Liver (tissue), 9 donors: ENCODE data around the gene AMPH. TPM values are rescaled to one million over a fixed set of nuclear protein-coding genes. Genes with fewer than 3 reads are reported as not detected.

Experiments used
- DNase-seq: peaks from one replicate; pipeline ENCODE4 v3.0.0-alpha.2; 2017; ENCODE audit warnings: low spot score
- H3K27ac ChIP-seq, 2 donors: one replicate each; pipeline ENCODE4 v1.7.0; 2013; ENCODE audit warnings: inconsistent platforms in 2 of 2, low read length in 2 of 2, control low read depth in 1 of 2, low read depth in 1 of 2, mild to moderate bottlenecking in 1 of 2
- H3K27me3 ChIP-seq, 4 donors: one replicate each; pipeline versions ENCODE4 v1.6.1 to v1.7.0; 2013; ENCODE audit warnings: low read length in 3 of 4, inconsistent platforms in 1 of 4, mild to moderate bottlenecking in 1 of 4, moderate library complexity in 1 of 4; ENCODE audit not compliant: control insufficient read depth in 4 of 4, insufficient read depth in 4 of 4
- H3K36me3 ChIP-seq, 4 donors: one replicate each; pipeline versions ENCODE4 v1.6.1 to v1.7.0; 2013; ENCODE audit warnings: low read length in 3 of 4, mild to moderate bottlenecking in 3 of 4, low read depth in 1 of 4, moderate library complexity in 1 of 4; ENCODE audit not compliant: control insufficient read depth in 4 of 4, insufficient read depth in 3 of 4
- H3K4me1 ChIP-seq, 4 donors: one replicate each; pipeline versions ENCODE4 v1.6.1 to v1.7.0; 2013; ENCODE audit warnings: low read length in 3 of 4, mild to moderate bottlenecking in 3 of 4, moderate library complexity in 1 of 4; ENCODE audit not compliant: control insufficient read depth in 4 of 4, insufficient read depth in 4 of 4
- H3K4me3 ChIP-seq, 3 donors: one replicate each; pipeline versions ENCODE4 v1.6.1 to v1.7.0; 2013; ENCODE audit warnings: low read length in 3 of 3, control low read depth in 1 of 3, low read depth in 1 of 3, mild to moderate bottlenecking in 1 of 3
- H3K9ac ChIP-seq, 2 donors: one replicate each; pipeline ENCODE4 v1.7.0; 2013; ENCODE audit warnings: low read length in 2 of 2, mild to moderate bottlenecking in 2 of 2, moderate library complexity in 2 of 2, control low read depth in 1 of 2, low read depth in 1 of 2
- H3K9me3 ChIP-seq, 4 donors: one replicate each; pipeline versions ENCODE4 v1.6.1 to v1.7.0; 2013; ENCODE audit warnings: low read length in 3 of 4; ENCODE audit not compliant: control insufficient read depth in 4 of 4
- CTCF ChIP-seq: fragments of 150-350 bp; IDR thresholded peaks from 2 replicates; pipeline ENCODE4 v1.5.1; 2017; ENCODE audit warnings: improper control_type of control experiment, low read depth, low read length; ENCODE audit not compliant: missing input control
- EGR1 ChIP-seq, 2 donors: IDR thresholded peaks; 2 replicates each; pipeline ENCODE4 v1.6.1; 2016 to 2018; ENCODE audit warnings: antibody characterized with exemption in 2 of 2, low read depth in 2 of 2
- FOXA1 ChIP-seq: IDR thresholded peaks from 2 replicates; pipeline ENCODE4 v1.6.1; 2016; ENCODE audit warnings: antibody characterized with exemption
- FOXA2 ChIP-seq: IDR thresholded peaks from 2 replicates; pipeline ENCODE4 v1.6.1; 2016; ENCODE audit warnings: antibody characterized with exemption
- GABPA ChIP-seq, 2 donors: IDR thresholded peaks in 1 of 2; conservative IDR thresholded peaks in 1 of 2; 2 replicates each; pipeline ENCODE4 v1.6.1; 2016; ENCODE audit warnings: antibody characterized with exemption in 2 of 2, mild to moderate bottlenecking in 1 of 2, moderate library complexity in 1 of 2
- HNF4A ChIP-seq, 2 donors: conservative IDR thresholded peaks; 2 replicates each; pipeline ENCODE4 v1.6.1; 2016; ENCODE audit warnings: antibody characterized with exemption in 2 of 2, mild to moderate bottlenecking in 2 of 2
- HNF4G ChIP-seq: IDR thresholded peaks from 2 replicates; pipeline ENCODE4 v1.6.1; 2016; ENCODE audit warnings: antibody characterized with exemption
- JUND ChIP-seq, 2 donors: IDR thresholded peaks; 2 replicates each; pipeline ENCODE4 v1.6.1; 2016; ENCODE audit warnings: antibody characterized with exemption in 2 of 2
- MAX ChIP-seq: IDR thresholded peaks from 2 replicates; pipeline ENCODE4 v1.6.1; 2016; ENCODE audit warnings: antibody characterized with exemption
- NR2F2 ChIP-seq: IDR thresholded peaks from 2 replicates; pipeline ENCODE4 v1.6.1; 2016; ENCODE audit warnings: antibody characterized with exemption
- RAD21 ChIP-seq, 2 donors: IDR thresholded peaks; 2 replicates each; pipeline ENCODE4 v1.6.1; 2016; ENCODE audit warnings: antibody characterized with exemption in 2 of 2, mild to moderate bottlenecking in 2 of 2
- REST ChIP-seq: IDR thresholded peaks from 2 replicates; pipeline ENCODE4 v1.6.1; 2016; ENCODE audit warnings: antibody characterized with exemption, mild to moderate bottlenecking
- RXRA ChIP-seq, 2 donors: IDR thresholded peaks; 2 replicates each; pipeline ENCODE4 v1.6.1; 2017 to 2018; ENCODE audit warnings: antibody characterized with exemption in 2 of 2, mild to moderate bottlenecking in 1 of 2
- SP1 ChIP-seq: IDR thresholded peaks from 2 replicates; pipeline ENCODE4 v1.6.1; 2018; ENCODE audit warnings: antibody characterized with exemption, mild to moderate bottlenecking
- TAF1 ChIP-seq: conservative IDR thresholded peaks from 2 replicates; pipeline ENCODE4 v1.6.1; 2016; ENCODE audit warnings: antibody characterized with exemption, mild to moderate bottlenecking
- ZBTB33 ChIP-seq: IDR thresholded peaks from 2 replicates; pipeline ENCODE4 v1.6.1; 2016; ENCODE audit warnings: antibody characterized with exemption
- WGBS: extraction: QIAGEN DNeasy Blood & Tissue Kit; methylation state at CpG from one replicate; pipeline ENCODE4 v1.1.7; 2013; 5-methylcytosine and 5-hydroxymethylcytosine counted together
- polyA plus RNA-seq, 2 donors: library from polyadenylated mRNA; stranded (reverse) in 1 of 2; unstranded in 1 of 2; fragments of 200-250 nt in 1 of 2; fragments of >200 nt in 1 of 2; fragmentation: Nextera tagmentation in 1 of 2; extraction: Ambion mirVana in 1 of 2; gene quantifications; one replicate each; pipeline versions ENCODE4 v1.2.1 to v1.2.3, GENCODE V29; 2013 to 2015
- total RNA-seq, 2 donors: library from RNA; depleted of rRNA; stranded (reverse); fragments of >200 nt; gene quantifications; one replicate each; pipeline ENCODE4 v1.2.3, GENCODE V29; 2014
- TF ChIP-seq, protein P1 (sequence below): IDR thresholded peaks from 2 replicates; pipeline ENCODE4 v1.6.1; 2016; ENCODE audit warnings: antibody characterized with exemption
- donor health status: healthy.
- donor health status: healthy.
- donor health status: healthy.
- donor health status: healthy.
- donor health status: healthy.

The AMPH gene
- total and polyA plus RNA-seq, 4 donors, result 0.13 to 0.25 (median 0.20) TPM

GRCh38 chr7:38482521-38482920 lies 148.7 kb downstream of the AMPH start:
- Histone ChIP-seq H3K9me3 (peaks cover 0 to 4% (median under 1%) of the 10 kb centered on the region in 4 donors), H3K9ac (no peak overlapping the region), H3K36me3 (no peaks in the 10 kb centered on the region), H3K27me3 (peaks cover 0 to 3% (median 0%) of the 10 kb centered on the region in 4 donors), H3K4me1 (no peaks in the 10 kb centered on the region), H3K4me3 (no peak overlapping the region), H3K27ac (no peak overlapping the region)
- TF ChIP-seq ZBTB33, result no peak
- no peak for TF ChIP-seq CTCF
- no peak for TF ChIP-seq TAF1
- no peak for TF ChIP-seq SP1
- TF ChIP-seq FOXA1, result no peak
- TF ChIP-seq GABPA (IDR thresholded peaks at IDR 0.05 in 1 of 2, conservative IDR thresholded peaks at IDR 0.05 in 1 of 2), result no peak
- TF ChIP-seq RXRA (IDR thresholded peaks at IDR 0.05), result no peak
- TF ChIP-seq, protein P1, sequence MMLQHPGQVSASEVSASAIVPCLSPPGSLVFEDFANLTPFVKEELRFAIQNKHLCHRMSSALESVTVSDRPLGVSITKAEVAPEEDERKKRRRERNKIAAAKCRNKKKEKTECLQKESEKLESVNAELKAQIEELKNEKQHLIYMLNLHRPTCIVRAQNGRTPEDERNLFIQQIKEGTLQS, result no peak
- no peak for TF ChIP-seq NR2F2
- no peak for TF ChIP-seq EGR1 (IDR thresholded peaks at IDR 0.05; ENCODE audit: low read depth in 2 of 2)
- TF ChIP-seq FOXA2, result no peak
- no peak for TF ChIP-seq REST
- no peak for TF ChIP-seq MAX
- no peak for TF ChIP-seq HNF4G
- no peak for TF ChIP-seq HNF4A (conservative IDR thresholded peaks at IDR 0.05)
- TF ChIP-seq RAD21 (IDR thresholded peaks at IDR 0.05), result no peak
- WGBS, result 66% methylated on average over 1 of the region's 1 CpG
- DNase-seq, result no peak

DNA sequence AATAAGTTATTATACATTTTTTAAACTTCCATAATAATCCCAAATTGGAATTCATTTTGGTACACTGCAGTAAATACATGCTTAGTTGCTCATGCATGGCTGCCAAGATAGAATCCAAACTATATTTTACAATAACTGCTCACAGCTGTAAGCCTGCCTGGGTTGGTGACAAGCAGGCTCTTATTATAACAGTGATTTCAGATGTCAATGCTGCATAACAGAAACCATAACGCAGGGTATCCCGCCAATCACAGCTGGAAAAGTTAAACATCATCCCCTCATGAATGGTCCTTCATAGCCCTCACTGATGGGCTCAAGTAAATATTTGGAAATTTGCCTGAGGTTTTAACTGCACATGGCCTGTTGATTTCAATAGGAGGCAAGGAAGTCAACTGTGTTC lies 149.8 kb downstream of the AMPH start:
- Histone ChIP-seq H3K9ac (no peak overlapping the region), H3K27me3 (peaks cover 0 to 3% (median 0%) of the 10 kb centered on the region in 4 donors), H3K4me3 (no peak overlapping the region), H3K9me3 (peaks cover 0 to 4% (median under 1%) of the 10 kb centered on the region in 4 donors), H3K4me1 (no peaks in the 10 kb centered on the region), H3K27ac (no peak overlapping the region), H3K36me3 (no peaks in the 10 kb centered on the region)
- no peak for DNase-seq
- TF ChIP-seq JUND (IDR thresholded peaks at IDR 0.05), result no peak
- TF ChIP-seq, protein P1, result no peak
- TF ChIP-seq SP1, result no peak
- TF ChIP-seq TAF1, result no peak
- no peak for TF ChIP-seq FOXA2
- 78% methylated on average over 2 of the region's 2 CpGs for WGBS
